Prostate gland (tissue), 2 donors: ENCODE measurements around the gene PLA2G4E.

ENCODE experiments used
- CTCF ChIP-seq, 4 experiments: fragments of 200-600 bp in 2 of 4; fragments of 450-650 bp in 2 of 4; sonication (generic) in 2 of 4; IDR thresholded peaks; 1 replicate in 3 of 4; 2 replicates in 1 of 4; pipeline ENCODE4 v1.5.1; 2016 to 2019; ENCODE audit warnings: antibody characterized with exemption in 4 of 4, mild to moderate bottlenecking in 2 of 4, moderate library complexity in 2 of 4
- POLR2AphosphoS5 ChIP-seq: sonication (generic); formaldehyde crosslinking; IDR thresholded peaks from one replicate; pipeline ENCODE4 v1.6.1; 2017; ENCODE audit warnings: antibody characterized with exemption

- TF ChIP-seq CTCF (IDR thresholded peaks at IDR 0.05): no peak
- TF ChIP-seq POLR2AphosphoS5: no peak
Measured at GRCh38 chr15:42034628-42035434, 14.0 kb upstream of the PLA2G4E start.
